ENCODE results near the gene OCA2. TPM values are rescaled to one million over a fixed set of nuclear protein-coding genes. Genes with fewer than 3 reads are reported as not detected.

The OCA2 gene
- total RNA-seq, 6 donors from 2014 or later = 0.83 to 6.0 (median 2.0) TPM

DNA sequence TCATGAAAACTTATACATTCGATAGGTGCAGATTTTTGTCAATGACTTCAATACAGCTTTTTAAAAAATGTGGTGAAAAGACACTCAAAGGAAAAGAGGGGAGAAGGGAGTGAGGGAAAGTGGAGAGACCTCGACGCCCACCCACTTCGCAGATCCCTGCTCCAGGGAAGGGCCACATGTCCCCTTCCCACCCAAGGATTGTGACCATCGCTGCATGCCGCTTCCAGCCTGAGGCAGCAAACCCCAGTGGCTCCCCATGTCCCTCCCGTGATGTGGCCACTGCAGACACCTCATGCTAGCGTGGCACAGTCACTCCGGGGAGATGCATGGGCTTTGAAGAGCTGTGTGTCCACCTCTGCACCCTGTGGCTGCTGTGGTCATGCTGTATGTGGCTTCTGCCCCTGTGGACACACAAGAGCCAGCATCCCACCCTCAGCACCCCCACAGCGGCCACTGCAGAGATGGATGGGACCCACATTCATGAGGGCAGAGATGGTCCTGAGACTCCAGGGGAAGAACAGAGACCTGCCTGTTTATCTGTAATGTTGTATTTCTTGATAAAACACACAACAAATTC lies 230.2 kb downstream of the OCA2 start:
- no peak for DNase-seq
- no peak for ATAC-seq (ENCODE audit: low FRiP score in 2 of 2)
- H3K4me3 ChIP-seq = no peak overlapping the region
- no peak overlapping the region for H3K27ac ChIP-seq
- H3K4me1 ChIP-seq = no peaks in the 10 kb centered on the region
- no peaks in the 10 kb centered on the region for H3K9me3 ChIP-seq
- no peaks in the 10 kb centered on the region for H3K27me3 ChIP-seq
- H3K36me3 ChIP-seq = no peaks in the 10 kb centered on the region
- TF ChIP-seq EP300 (IDR thresholded peaks at IDR 0.05) = no peak
- no peak for TF ChIP-seq POLR2A (IDR thresholded peaks at IDR 0.05)
- no peak for TF ChIP-seq POLR2AphosphoS5 (IDR thresholded peaks at IDR 0.05)
- TF ChIP-seq, protein P1, sequence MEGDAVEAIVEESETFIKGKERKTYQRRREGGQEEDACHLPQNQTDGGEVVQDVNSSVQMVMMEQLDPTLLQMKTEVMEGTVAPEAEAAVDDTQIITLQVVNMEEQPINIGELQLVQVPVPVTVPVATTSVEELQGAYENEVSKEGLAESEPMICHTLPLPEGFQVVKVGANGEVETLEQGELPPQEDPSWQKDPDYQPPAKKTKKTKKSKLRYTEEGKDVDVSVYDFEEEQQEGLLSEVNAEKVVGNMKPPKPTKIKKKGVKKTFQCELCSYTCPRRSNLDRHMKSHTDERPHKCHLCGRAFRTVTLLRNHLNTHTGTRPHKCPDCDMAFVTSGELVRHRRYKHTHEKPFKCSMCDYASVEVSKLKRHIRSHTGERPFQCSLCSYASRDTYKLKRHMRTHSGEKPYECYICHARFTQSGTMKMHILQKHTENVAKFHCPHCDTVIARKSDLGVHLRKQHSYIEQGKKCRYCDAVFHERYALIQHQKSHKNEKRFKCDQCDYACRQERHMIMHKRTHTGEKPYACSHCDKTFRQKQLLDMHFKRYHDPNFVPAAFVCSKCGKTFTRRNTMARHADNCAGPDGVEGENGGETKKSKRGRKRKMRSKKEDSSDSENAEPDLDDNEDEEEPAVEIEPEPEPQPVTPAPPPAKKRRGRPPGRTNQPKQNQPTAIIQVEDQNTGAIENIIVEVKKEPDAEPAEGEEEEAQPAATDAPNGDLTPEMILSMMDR (IDR thresholded peaks at IDR 0.05) = no peak
- WGBS, 2 donors = 77 to 91% methylated on average over 7 to 10 of the region's 10 CpGs

GRCh38 chr15:27867861-27868260 lies 231.3 kb downstream of the OCA2 start:
- Histone ChIP-seq H3K4me3 (no peak overlapping the region), H3K27me3 (no peaks in the 10 kb centered on the region), H3K4me1 (no peaks in the 10 kb centered on the region), H3K27ac (no peak overlapping the region), H3K36me3 (no peaks in the 10 kb centered on the region), H3K9me3 (no peaks in the 10 kb centered on the region)
- TF ChIP-seq EP300 (IDR thresholded peaks at IDR 0.05) (no peak), POLR2AphosphoS5 (IDR thresholded peaks at IDR 0.05) (no peak)
- TF ChIP-seq, protein P1 (IDR thresholded peaks at IDR 0.05) = no peak
- ATAC-seq (ENCODE audit: low FRiP score in 2 of 2) (no peak), DNase-seq (no peak)
- WGBS, 2 donors = 75 to 79% methylated on average over 7 of the region's 7 CpGs

- 80 to 86% methylated on average over 8 to 10 of the region's 10 CpGs for WGBS, 2 donors
- H3K4me1 ChIP-seq = no peaks in the 10 kb centered on the region
- no peak for DNase-seq
- TF ChIP-seq POLR2A (IDR thresholded peaks at IDR 0.05) (no peak), POLR2AphosphoS5 (IDR thresholded peaks at IDR 0.05) (no peak), EP300 (IDR thresholded peaks at IDR 0.05) (no peak)
- TF ChIP-seq, protein P1 (IDR thresholded peaks at IDR 0.05) = no peak
- no peaks in the 10 kb centered on the region for H3K27me3 ChIP-seq
- H3K36me3 ChIP-seq = no peaks in the 10 kb centered on the region
- no peak overlapping the region for H3K27ac ChIP-seq
- ATAC-seq (ENCODE audit: low FRiP score in 2 of 2) = no peak
- no peak overlapping the region for H3K4me3 ChIP-seq
- H3K9me3 ChIP-seq = no peaks in the 10 kb centered on the region
These were observed 232.5 kb downstream of the OCA2 start for GRCh38 chr15:27866505-27867165.

- no peak for DNase-seq
These were observed 233.2 kb downstream of the OCA2 start for GRCh38 chr15:27865926-27866325.

More at GRCh38 chr15:27865926-27866325, 233.2 kb downstream of the OCA2 start:
- no peaks in the 10 kb centered on the region for H3K9me3 ChIP-seq
- H3K4me3 ChIP-seq = no peak overlapping the region
- H3K4me1 ChIP-seq = no peaks in the 10 kb centered on the region
- TF ChIP-seq, protein P1 (IDR thresholded peaks at IDR 0.05) = no peak
- TF ChIP-seq POLR2AphosphoS5 (IDR thresholded peaks at IDR 0.05) (no peak), POLR2A (IDR thresholded peaks at IDR 0.05) (no peak), EP300 (IDR thresholded peaks at IDR 0.05) (no peak)
- no peak overlapping the region for H3K27ac ChIP-seq
- 75 to 76% methylated on average over 1 to 3 of the region's 3 CpGs for WGBS, 2 donors
- H3K36me3 ChIP-seq = no peaks in the 10 kb centered on the region
- no peaks in the 10 kb centered on the region for H3K27me3 ChIP-seq
- no peak for ATAC-seq (ENCODE audit: low FRiP score in 2 of 2)
